ENCODE results near the gene ANKS3. TPM values are rescaled to one million over a fixed set of nuclear protein-coding genes. Genes with fewer than 3 reads are reported as not detected.

ANKS3 gene
- polyA plus RNA-seq, 3 donors = 0.59 to 13.7 (median 0.95) TPM

DNA sequence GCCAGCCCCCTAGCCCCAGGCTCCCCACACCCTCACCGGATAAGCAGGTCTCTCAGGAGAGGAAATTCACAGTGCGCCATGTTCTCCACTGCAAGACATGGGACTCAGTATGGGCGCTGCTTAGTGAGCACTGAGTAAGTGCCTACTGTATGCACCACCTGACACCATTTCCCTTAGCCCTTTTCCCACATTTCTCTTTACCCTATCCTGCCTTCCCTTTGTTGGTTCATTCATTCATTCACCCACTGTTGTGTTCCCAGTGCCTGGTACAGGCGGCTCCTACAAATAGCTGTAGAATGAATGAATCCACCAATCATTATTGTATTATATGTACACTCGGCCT, 44.0 kb upstream of the ANKS3 start:
- no peak overlapping the region for H2AFZ ChIP-seq (ENCODE audit: insufficient read depth, low read depth, low read length, poor library complexity, severe bottlenecking)
- WGBS (ENCODE audit: insufficient coverage) = 100% methylated on average over 2 of the region's 5 CpGs
- no peaks in the 10 kb centered on the region for H3K9me3 ChIP-seq (replicated peaks in 1 of 2; ENCODE audit: control insufficient read depth in 1 of 2, insufficient read depth in 1 of 2, low read length in 2 of 2)
- H3K4me3 ChIP-seq (replicated peaks in 1 of 3; ENCODE audit: low read depth in 2 of 3, low read length in 3 of 3) = no peak overlapping the region
- no peak overlapping the region for H3K9ac ChIP-seq (ENCODE audit: insufficient read depth, low read length, poor library complexity, severe bottlenecking)
- H3K36me3 Mint-ChIP-seq = no peaks in the 10 kb centered on the region
- H3K27me3 Mint-ChIP-seq (ENCODE audit: low read depth in 3 of 3) = peaks cover 0 to 2% (median 0%) of the 10 kb centered on the region in 3 donors
- peaks cover 0 to 2% (median 0%) of the 10 kb centered on the region in 7 donors for H3K9me3 Mint-ChIP-seq
- no peak overlapping the region for H3K27ac ChIP-seq (ENCODE audit: low read depth in 1 of 2, low read length in 2 of 2)
- H3K4me1 ChIP-seq (ENCODE audit: control insufficient read depth in 1 of 2, insufficient read depth in 2 of 2, low read length in 2 of 2) = peaks cover 21 to 24% of the 10 kb centered on the region in 2 donors
- H3K27ac Mint-ChIP-seq = no peak overlapping the region
- no peak for DNase-seq
- no peaks in the 10 kb centered on the region for H3K36me3 ChIP-seq (replicated peaks in 1 of 2; ENCODE audit: control insufficient read depth in 1 of 2, insufficient read depth in 2 of 2, low read length in 2 of 2)
- no peaks in the 10 kb centered on the region for H4K20me1 ChIP-seq (ENCODE audit: insufficient read depth, low read length)
- H3K4me2 ChIP-seq (replicated peaks; ENCODE audit: extremely low read depth, low read length, poor library complexity, severe bottlenecking) = no peak overlapping the region
- TF ChIP-seq, protein P1, sequence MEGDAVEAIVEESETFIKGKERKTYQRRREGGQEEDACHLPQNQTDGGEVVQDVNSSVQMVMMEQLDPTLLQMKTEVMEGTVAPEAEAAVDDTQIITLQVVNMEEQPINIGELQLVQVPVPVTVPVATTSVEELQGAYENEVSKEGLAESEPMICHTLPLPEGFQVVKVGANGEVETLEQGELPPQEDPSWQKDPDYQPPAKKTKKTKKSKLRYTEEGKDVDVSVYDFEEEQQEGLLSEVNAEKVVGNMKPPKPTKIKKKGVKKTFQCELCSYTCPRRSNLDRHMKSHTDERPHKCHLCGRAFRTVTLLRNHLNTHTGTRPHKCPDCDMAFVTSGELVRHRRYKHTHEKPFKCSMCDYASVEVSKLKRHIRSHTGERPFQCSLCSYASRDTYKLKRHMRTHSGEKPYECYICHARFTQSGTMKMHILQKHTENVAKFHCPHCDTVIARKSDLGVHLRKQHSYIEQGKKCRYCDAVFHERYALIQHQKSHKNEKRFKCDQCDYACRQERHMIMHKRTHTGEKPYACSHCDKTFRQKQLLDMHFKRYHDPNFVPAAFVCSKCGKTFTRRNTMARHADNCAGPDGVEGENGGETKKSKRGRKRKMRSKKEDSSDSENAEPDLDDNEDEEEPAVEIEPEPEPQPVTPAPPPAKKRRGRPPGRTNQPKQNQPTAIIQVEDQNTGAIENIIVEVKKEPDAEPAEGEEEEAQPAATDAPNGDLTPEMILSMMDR (IDR thresholded peaks at IDR 0.05) = no peak
- peaks cover 36% of the 10 kb centered on the region for H3K4me1 Mint-ChIP-seq
- no peaks in the 10 kb centered on the region for H3K27me3 ChIP-seq (ENCODE audit: control insufficient read depth in 2 of 2, insufficient read depth in 2 of 2, low read length in 2 of 2)
- intact Hi-C loops (cut with micrococcal nuclease) = no loop called here
- no peak overlapping the region for H3K4me3 Mint-ChIP-seq
- no peaks in the 10 kb centered on the region for H3K79me2 ChIP-seq (ENCODE audit: insufficient read depth, low read length)

DNA sequence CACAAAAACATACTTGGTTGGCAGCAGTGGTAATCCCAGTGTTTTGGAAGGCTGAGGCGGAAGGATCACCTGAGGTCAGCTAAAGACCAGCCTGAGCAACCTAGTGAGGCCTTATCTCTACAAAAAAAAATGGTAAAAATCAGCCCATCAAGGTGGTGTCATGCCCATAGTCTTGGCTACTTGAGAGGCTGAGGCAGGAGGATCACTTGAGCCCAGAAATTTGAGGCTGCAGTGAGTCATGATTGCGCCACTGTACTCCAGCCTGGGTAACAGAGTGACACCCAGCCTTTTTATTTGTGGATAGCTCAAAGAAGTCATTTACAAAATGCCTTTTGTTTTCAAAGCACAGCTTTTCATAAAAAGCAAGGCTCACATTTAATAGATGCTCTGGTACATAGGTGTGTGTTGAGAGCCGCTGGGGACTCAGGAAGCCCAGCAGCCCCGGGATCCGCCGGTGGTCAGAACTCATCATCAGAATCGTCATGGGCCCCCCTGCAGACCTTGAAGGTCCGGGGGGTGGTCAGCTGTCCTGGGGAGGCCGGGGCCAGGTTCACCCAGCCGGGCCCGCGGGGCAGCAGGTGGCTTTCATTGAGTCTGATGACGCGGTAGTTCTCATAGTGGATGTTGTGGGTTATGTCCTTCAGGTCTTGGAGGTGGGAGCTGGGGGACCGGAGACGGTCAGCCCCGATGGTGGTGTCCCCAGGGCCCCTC, 43.4 kb upstream of the ANKS3 start:
- H3K4me3 ChIP-seq (replicated peaks in 1 of 3; ENCODE audit: low read depth in 2 of 3, low read length in 3 of 3) = no peak overlapping the region
- H2AFZ ChIP-seq (ENCODE audit: insufficient read depth, low read depth, low read length, poor library complexity, severe bottlenecking) = no peak overlapping the region
- no peaks in the 10 kb centered on the region for H3K36me3 ChIP-seq (replicated peaks in 1 of 2; ENCODE audit: control insufficient read depth in 1 of 2, insufficient read depth in 2 of 2, low read length in 2 of 2)
- Mint-ChIP-seq H3K27ac (no peak overlapping the region), H3K27me3 (ENCODE audit: low read depth in 3 of 3) (peaks cover 0 to 2% (median 2%) of the 10 kb centered on the region in 3 donors), H3K36me3 (no peaks in the 10 kb centered on the region), H3K9me3 (peaks cover 0 to 2% (median 0%) of the 10 kb centered on the region in 7 donors), H3K4me3 (no peak overlapping the region), H3K4me1 (peaks cover 31% of the 10 kb centered on the region)
- no peaks in the 10 kb centered on the region for H4K20me1 ChIP-seq (ENCODE audit: insufficient read depth, low read length)
- no peak overlapping the region for H3K27ac ChIP-seq (ENCODE audit: low read depth in 1 of 2, low read length in 2 of 2)
- no peak overlapping the region for H3K9ac ChIP-seq (ENCODE audit: insufficient read depth, low read length, poor library complexity, severe bottlenecking)
- H3K79me2 ChIP-seq (ENCODE audit: insufficient read depth, low read length) = no peaks in the 10 kb centered on the region
- TF ChIP-seq, protein P1 (IDR thresholded peaks at IDR 0.05) = no peak
- H3K4me1 ChIP-seq (ENCODE audit: control insufficient read depth in 1 of 2, insufficient read depth in 2 of 2, low read length in 2 of 2) = peaks cover 17 to 19% of the 10 kb centered on the region in 2 donors
- H3K27me3 ChIP-seq (ENCODE audit: control insufficient read depth in 2 of 2, insufficient read depth in 2 of 2, low read length in 2 of 2) = no peaks in the 10 kb centered on the region
- WGBS (ENCODE audit: insufficient coverage) = 93% methylated on average over 10 of the region's 17 CpGs
- H3K9me3 ChIP-seq (replicated peaks in 1 of 2; ENCODE audit: control insufficient read depth in 1 of 2, insufficient read depth in 1 of 2, low read length in 2 of 2) = no peaks in the 10 kb centered on the region
- no peak overlapping the region for H3K4me2 ChIP-seq (replicated peaks; ENCODE audit: extremely low read depth, low read length, poor library complexity, severe bottlenecking)
- intact Hi-C loops (cut with micrococcal nuclease) = no loop called here
- DNase-seq = no peak
